Loucy (cell line): ENCODE data around the gene BBOX1.

Experiments
- H2AFZ ChIP-seq: fragments of 200-600 bp; sonication (generic); 2 replicates; pipeline ENCODE4 v1.6.0; 2016; ENCODE audit warnings: antibody characterized with exemption, mild to moderate bottlenecking, low read length, moderate library complexity
- H3F3A ChIP-seq: fragments of 200-600 bp; 2 replicates; pipeline ENCODE4 v1.6.0; 2016; ENCODE audit warnings: antibody characterized with exemption, low read depth, mild to moderate bottlenecking
- H3K27me3 ChIP-seq: fragments of 200-600 bp; sonication (generic); 2 replicates; pipeline ENCODE4 v1.6.1; 2014; ENCODE audit warnings: low read length, mild to moderate bottlenecking; ENCODE audit not compliant: insufficient read depth, poor library complexity, severe bottlenecking
- H3K36me3 ChIP-seq: fragments of 200-600 bp; sonication (generic); 2 replicates; pipeline ENCODE4 v1.6.1; 2016; ENCODE audit warnings: low read length; ENCODE audit not compliant: insufficient read depth
- H3K4me1 ChIP-seq: fragments of 200-600 bp; sonication (generic); 2 replicates; pipeline ENCODE4 v1.5.1; 2014; ENCODE audit warnings: low read length, mild to moderate bottlenecking; ENCODE audit not compliant: insufficient read depth, poor library complexity, severe bottlenecking
- H3K4me2 ChIP-seq: fragments of 200-600 bp; sonication (generic); 2 replicates; pipeline ENCODE4 v1.6.0; 2014; ENCODE audit warnings: antibody characterized with exemption, low read length, low read depth, mild to moderate bottlenecking; ENCODE audit not compliant: poor library complexity, severe bottlenecking
- H3K4me3 ChIP-seq: fragments of 200-600 bp; sonication (generic); 2 replicates; pipeline ENCODE4 v1.5.1; 2014; ENCODE audit warnings: low read length, mild to moderate bottlenecking, mixed read lengths; ENCODE audit not compliant: poor library complexity, severe bottlenecking
- H3K79me2 ChIP-seq: fragments of 200-600 bp; sonication (generic); 2 replicates; pipeline ENCODE4 v1.6.1; 2014; ENCODE audit warnings: low read length; ENCODE audit not compliant: insufficient read depth
- H3K9ac ChIP-seq: fragments of 200-600 bp; sonication (generic); 2 replicates; pipeline ENCODE4 v1.6.0; 2014; ENCODE audit warnings: mild to moderate bottlenecking, low read depth, low read length, moderate library complexity; ENCODE audit not compliant: poor library complexity, severe bottlenecking
- H3K9me2 ChIP-seq: fragments of 200-600 bp; sonication (generic); replicated peaks from 2 replicates; pipeline ENCODE4 v1.6.1; 2016; ENCODE audit warnings: low read depth, low read length, mixed read lengths
- H3K9me3 ChIP-seq: fragments of 200-600 bp; sonication (generic); 2 replicates; pipeline ENCODE4 v1.6.1; 2014; ENCODE audit warnings: mild to moderate bottlenecking, antibody characterized with exemption, low read length, low read depth; ENCODE audit not compliant: insufficient read depth
- H4K20me1 ChIP-seq: fragments of 200-600 bp; sonication (generic); 2 replicates; pipeline ENCODE4 v1.6.0; 2014; ENCODE audit warnings: antibody characterized with exemption, low read length, mild to moderate bottlenecking; ENCODE audit not compliant: insufficient read depth, poor library complexity, severe bottlenecking
- CTCF ChIP-seq: fragments of 200-600 bp; sonication (generic); conservative IDR thresholded peaks from 2 replicates; pipeline ENCODE4 v1.5.1; 2014; ENCODE audit warnings: mild to moderate bottlenecking, antibody characterized with exemption, low read length
- EZH2phosphoT487 ChIP-seq: fragments of 200-600 bp; IDR thresholded peaks from 2 replicates; pipeline ENCODE4 v1.6.1; 2018; ENCODE audit warnings: antibody characterized with exemption, mild to moderate bottlenecking, moderate library complexity, borderline replicate concordance

Gene BBOX1

GRCh38 chr11:27013781-27014361 is 26.7 kb upstream of the BBOX1 start:
- Histone ChIP-seq H3K4me3 (peak overlapping the region; percentile 18), H3K36me3 (no peaks in the 10 kb centered on the region), H4K20me1 (no peaks in the 10 kb centered on the region), H2AFZ (no peak overlapping the region), H3F3A (peaks cover 28% of the 10 kb centered on the region), H3K9me3 (no peaks in the 10 kb centered on the region), H3K79me2 (no peaks in the 10 kb centered on the region), H3K4me2 (peak overlapping the region; percentile 77), H3K9me2 (no peaks in the 10 kb centered on the region), H3K9ac (peak overlapping the region; percentile 85), H3K4me1 (peaks cover 78% of the 10 kb centered on the region), H3K27me3 (no peaks in the 10 kb centered on the region)
- TF ChIP-seq CTCF = no peak
- TF ChIP-seq EZH2phosphoT487 = no peak

- no peaks in the 10 kb centered on the region for H3K9me3 ChIP-seq
- peak overlapping the region; percentile 31 for H3K4me2 ChIP-seq
- peaks cover under 1% of the 10 kb centered on the region; the same call in 1 of the 2 replicates for H3F3A ChIP-seq
- 0 out of 2 replicates have a peak overlapping the region, but pooled peaks have one; percentile 24 for H2AFZ ChIP-seq
- TF ChIP-seq EZH2phosphoT487 (no peak), CTCF (no peak)
- H3K79me2 ChIP-seq = no peaks in the 10 kb centered on the region
- peaks cover 44% of the 10 kb centered on the region for H3K4me1 ChIP-seq
- no peak overlapping the region for H3K9ac ChIP-seq
- H3K27me3 ChIP-seq = no peaks in the 10 kb centered on the region
- no peak overlapping the region for H3K4me3 ChIP-seq
- H3K36me3 ChIP-seq = no peaks in the 10 kb centered on the region
- no peaks in the 10 kb centered on the region for H4K20me1 ChIP-seq
- no peaks in the 10 kb centered on the region for H3K9me2 ChIP-seq
Observed at GRCh38 chr11:27018902-27019529, 21.6 kb upstream of the BBOX1 start.

- no peak overlapping the region for H3K4me3 ChIP-seq
- no peaks in the 10 kb centered on the region for H3K9me2 ChIP-seq
- no peaks in the 10 kb centered on the region for H3K27me3 ChIP-seq
- no peaks in the 10 kb centered on the region for H3K36me3 ChIP-seq
- H3K4me2 ChIP-seq = no peak overlapping the region
- no peak overlapping the region for H3K9ac ChIP-seq
- no peaks in the 10 kb centered on the region for H4K20me1 ChIP-seq
- H2AFZ ChIP-seq = no peak overlapping the region
- no peaks in the 10 kb centered on the region; the same call in 1 of the 2 replicates for H3F3A ChIP-seq
- H3K4me1 ChIP-seq = peaks cover 27% of the 10 kb centered on the region
- no peaks in the 10 kb centered on the region for H3K79me2 ChIP-seq
- TF ChIP-seq EZH2phosphoT487 = no peak
- TF ChIP-seq CTCF = no peak
- H3K9me3 ChIP-seq = no peaks in the 10 kb centered on the region
Observed at GRCh38 chr11:27020751-27021150, 19.9 kb upstream of the BBOX1 start.
